GM23338 (cell line): ENCODE data around the gene C10orf90. TPM values are rescaled to one million over a fixed set of nuclear protein-coding genes. Genes with fewer than 3 reads are reported as not detected.

ENCODE experiments used
- ATAC-seq: fragments of 200-7000 bp; cut with Tn5 transposase; 3 replicates; pipeline ENCODE4 v1.9.1; 2020
- DNase-seq: peaks from one replicate; pipeline ENCODE4 v3.0.0-alpha.2; 2015; ENCODE audit warnings: low spot score
- H2AFZ ChIP-seq: fragments of 200-600 bp; sonication (generic); 2 replicates; pipeline ENCODE4 v1.8.0; 2016; ENCODE audit warnings: antibody characterized with exemption, mild to moderate bottlenecking, moderate library complexity
- H3F3A ChIP-seq: fragments of 200-600 bp; sonication (generic); replicated peaks from 2 replicates; pipeline ENCODE4 v1.8.0; 2017; ENCODE audit warnings: antibody characterized with exemption, mixed run types, low read depth
- H3K27ac ChIP-seq: fragments of 200-600 bp; sonication (generic); 2 replicates; pipeline ENCODE4 v1.6.1; 2016; ENCODE audit warnings: low read depth
- H3K27me3 ChIP-seq: fragments of 200-600 bp; sonication (generic); 2 replicates; pipeline ENCODE4 v1.8.0; 2016; ENCODE audit warnings: mild to moderate bottlenecking, mixed run types, moderate library complexity; ENCODE audit not compliant: insufficient read depth
- H3K36me3 ChIP-seq: fragments of 200-600 bp; sonication (generic); 2 replicates; pipeline ENCODE4 v1.8.0; 2016; ENCODE audit warnings: mild to moderate bottlenecking; ENCODE audit not compliant: insufficient read depth
- H3K4me1 ChIP-seq: fragments of 200-600 bp; sonication (generic); 2 replicates; pipeline ENCODE4 v1.8.0; 2016; ENCODE audit warnings: mild to moderate bottlenecking, moderate library complexity; ENCODE audit not compliant: insufficient read depth
- H3K4me2 ChIP-seq: fragments of 200-600 bp; sonication (generic); 2 replicates; pipeline ENCODE4 v1.7.1; 2017; ENCODE audit warnings: mixed run types
- H3K4me3 ChIP-seq: fragments of 200-600 bp; sonication (generic); 2 replicates; pipeline ENCODE4 v1.6.1; 2016; ENCODE audit warnings: mixed run types
- H3K79me2 ChIP-seq: fragments of 200-600 bp; sonication (generic); replicated peaks from 2 replicates; pipeline ENCODE4 v1.8.0; 2017; ENCODE audit warnings: mild to moderate bottlenecking; ENCODE audit not compliant: insufficient read depth
- H3K9me2 ChIP-seq: fragments of 200-600 bp; sonication (generic); 2 replicates; pipeline ENCODE4 v1.8.0; 2017; ENCODE audit not compliant: insufficient read depth
- H4K20me1 ChIP-seq: fragments of 200-600 bp; sonication (generic); replicated peaks from 2 replicates; pipeline ENCODE4 v1.8.0; 2017; ENCODE audit warnings: mild to moderate bottlenecking; ENCODE audit not compliant: insufficient read depth
- H3K27ac Mint-ChIP-seq: 2 replicates; pipeline ENCODE4 v1.8.0; 2020; ENCODE audit warnings: inconsistent platforms, mild to moderate bottlenecking, moderate library complexity, mixed read lengths
- H3K27me3 Mint-ChIP-seq: 3 replicates; pipeline ENCODE4 v1.8.0; 2022; ENCODE audit warnings: low read depth, mild to moderate bottlenecking, moderate library complexity, mixed read lengths, inconsistent platforms; ENCODE audit not compliant: insufficient read depth, poor library complexity
- H3K36me3 Mint-ChIP-seq: 3 replicates; pipeline ENCODE4 v1.8.0; 2021; ENCODE audit warnings: low read depth, mild to moderate bottlenecking, inconsistent platforms, moderate library complexity, mixed read lengths
- H3K4me1 Mint-ChIP-seq: 3 replicates; pipeline ENCODE4 v1.8.0; 2020; ENCODE audit warnings: mild to moderate bottlenecking, inconsistent platforms, mixed read lengths
- H3K4me3 Mint-ChIP-seq: 3 replicates; pipeline ENCODE4 v1.8.0; 2021; ENCODE audit warnings: moderate library complexity, mild to moderate bottlenecking, inconsistent platforms, mixed read lengths
- H3K9me3 Mint-ChIP-seq: 3 replicates; pipeline ENCODE4 v1.8.0; 2020; ENCODE audit warnings: moderate library complexity, mild to moderate bottlenecking, inconsistent platforms, mixed read lengths
- CREB1 ChIP-seq: fragments of 250-450 bp; sonication (Bioruptor Pico); IDR thresholded peaks from 2 replicates; pipeline ENCODE4 v1.5.0; 2020; ENCODE audit warnings: low read depth, mild to moderate bottlenecking, moderate library complexity
- CTCF ChIP-seq, 2 experiments: fragments of 200-600 bp in 1 of 2; sonication (generic) in 1 of 2; conservative IDR thresholded peaks; 2 replicates each; pipeline versions ENCODE4 v1.5.1 to v1.6.1; 2016 to 2017; ENCODE audit warnings: antibody characterized with exemption in 2 of 2, low read depth in 2 of 2, mild to moderate bottlenecking in 2 of 2, moderate library complexity in 1 of 2
- EZH2 ChIP-seq: fragments of 200-600 bp; sonication (generic); IDR thresholded peaks from one replicate; pipeline ENCODE4 v1.8.0; 2017; ENCODE audit warnings: antibody characterized with exemption, mild to moderate bottlenecking, low read depth; ENCODE audit not compliant: unreplicated experiment
- EZH2phosphoT487 ChIP-seq: fragments of 200-600 bp; sonication (generic); IDR thresholded peaks from one replicate; pipeline ENCODE4 v1.8.1; 2018; ENCODE audit warnings: antibody characterized with exemption; ENCODE audit not compliant: unreplicated experiment
- NANOG ChIP-seq: IDR thresholded peaks from 2 replicates; pipeline ENCODE4 v1.6.1; 2016; ENCODE audit warnings: antibody characterized with exemption, borderline replicate concordance
- STAT1 ChIP-seq: IDR thresholded peaks from one replicate; pipeline ENCODE4 v1.6.1; 2016; ENCODE audit warnings: antibody characterized with exemption; ENCODE audit not compliant: unreplicated experiment
- ZNF114 ChIP-seq: fragments of 250-450 bp; sonication (Bioruptor Pico); IDR thresholded peaks from 2 replicates; pipeline ENCODE4 v1.5.0; 2020; ENCODE audit warnings: mild to moderate bottlenecking, moderate library complexity
- polyA plus RNA-seq: library from polyadenylated mRNA; unstranded; fragments of >200 nt; fragmentation: Nextera tagmentation; extraction: Ambion mirVana; gene quantifications from 2 replicates; pipeline ENCODE4 v1.2.1, GENCODE V29; 2016
- total RNA-seq: library from RNA; depleted of rRNA; stranded (reverse); fragments of >200 nt; shearing (Covaris generic); gene quantifications from 2 replicates; pipeline ENCODE4 v1.2.3, GENCODE V29; 2014
- TF ChIP-seq, protein P1 (sequence below): IDR thresholded peaks from one replicate; pipeline ENCODE4 v1.6.1; 2018; ENCODE audit warnings: antibody characterized with exemption; ENCODE audit not compliant: unreplicated experiment

Gene C10orf90
- total and polyA plus RNA-seq, 2 experiments from 2014 or later, result 0.76 to 0.97 TPM

- Histone ChIP-seq H3K79me2 (no peaks in the 10 kb centered on the region), H3F3A (no peaks in the 10 kb centered on the region), H2AFZ (no peak overlapping the region), H3K27me3 (no peaks in the 10 kb centered on the region), H3K36me3 (no peaks in the 10 kb centered on the region), H3K4me1 (no peaks in the 10 kb centered on the region), H3K9me2 (peaks cover 13% of the 10 kb centered on the region; the same call in 1 of the 2 replicates), H3K4me2 (no peak overlapping the region), H3K4me3 (no peak overlapping the region), H4K20me1 (no peaks in the 10 kb centered on the region), H3K27ac (no peak overlapping the region)
- H3K27me3 Mint-ChIP-seq, result no peaks in the 10 kb centered on the region
- TF ChIP-seq EZH2phosphoT487 (no peak), CREB1 (CRISPR knock-in tag) (no peak), STAT1 (no peak), CTCF (conservative IDR thresholded peaks at IDR 0.05; ENCODE audit: low read depth in 2 of 2) (no peak), EZH2 (no peak), NANOG (no peak)
- TF ChIP-seq, protein P1, sequence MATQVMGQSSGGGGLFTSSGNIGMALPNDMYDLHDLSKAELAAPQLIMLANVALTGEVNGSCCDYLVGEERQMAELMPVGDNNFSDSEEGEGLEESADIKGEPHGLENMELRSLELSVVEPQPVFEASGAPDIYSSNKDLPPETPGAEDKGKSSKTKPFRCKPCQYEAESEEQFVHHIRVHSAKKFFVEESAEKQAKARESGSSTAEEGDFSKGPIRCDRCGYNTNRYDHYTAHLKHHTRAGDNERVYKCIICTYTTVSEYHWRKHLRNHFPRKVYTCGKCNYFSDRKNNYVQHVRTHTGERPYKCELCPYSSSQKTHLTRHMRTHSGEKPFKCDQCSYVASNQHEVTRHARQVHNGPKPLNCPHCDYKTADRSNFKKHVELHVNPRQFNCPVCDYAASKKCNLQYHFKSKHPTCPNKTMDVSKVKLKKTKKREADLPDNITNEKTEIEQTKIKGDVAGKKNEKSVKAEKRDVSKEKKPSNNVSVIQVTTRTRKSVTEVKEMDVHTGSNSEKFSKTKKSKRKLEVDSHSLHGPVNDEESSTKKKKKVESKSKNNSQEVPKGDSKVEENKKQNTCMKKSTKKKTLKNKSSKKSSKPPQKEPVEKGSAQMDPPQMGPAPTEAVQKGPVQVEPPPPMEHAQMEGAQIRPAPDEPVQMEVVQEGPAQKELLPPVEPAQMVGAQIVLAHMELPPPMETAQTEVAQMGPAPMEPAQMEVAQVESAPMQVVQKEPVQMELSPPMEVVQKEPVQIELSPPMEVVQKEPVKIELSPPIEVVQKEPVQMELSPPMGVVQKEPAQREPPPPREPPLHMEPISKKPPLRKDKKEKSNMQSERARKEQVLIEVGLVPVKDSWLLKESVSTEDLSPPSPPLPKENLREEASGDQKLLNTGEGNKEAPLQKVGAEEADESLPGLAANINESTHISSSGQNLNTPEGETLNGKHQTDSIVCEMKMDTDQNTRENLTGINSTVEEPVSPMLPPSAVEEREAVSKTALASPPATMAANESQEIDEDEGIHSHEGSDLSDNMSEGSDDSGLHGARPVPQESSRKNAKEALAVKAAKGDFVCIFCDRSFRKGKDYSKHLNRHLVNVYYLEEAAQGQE, result no peak
- no peaks in the 10 kb centered on the region for H3K36me3 Mint-ChIP-seq
- ATAC-seq (no peak), DNase-seq (no peak)
- H3K4me1 Mint-ChIP-seq, result no peaks in the 10 kb centered on the region
- no peak overlapping the region for H3K4me3 Mint-ChIP-seq
- no peaks in the 10 kb centered on the region for H3K9me3 Mint-ChIP-seq
- H3K27ac Mint-ChIP-seq, result no peak overlapping the region
Measured at GRCh38 chr10:126617208-126617607, 53.3 kb downstream of the C10orf90 start.

DNA sequence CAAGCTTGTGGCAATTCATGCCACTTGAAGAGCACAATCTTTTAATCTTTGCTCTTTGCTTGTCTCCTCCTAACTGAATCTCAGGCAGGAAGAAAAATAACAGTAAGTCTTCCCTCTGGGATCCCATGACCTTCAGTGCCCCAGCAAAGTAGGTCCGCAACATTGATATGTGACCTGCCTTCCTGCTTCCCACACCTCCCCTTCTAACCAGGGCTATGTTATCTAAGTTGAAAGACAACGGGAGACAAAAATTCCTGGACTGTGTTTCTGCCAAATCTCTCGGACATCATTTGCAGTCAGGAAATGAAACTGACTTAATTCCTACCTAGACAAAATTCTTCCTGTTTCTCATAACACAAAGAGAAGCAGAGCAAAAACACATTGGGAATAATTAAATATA is 53.8 kb downstream of the C10orf90 start:
- H3K4me1 ChIP-seq, result no peaks in the 10 kb centered on the region
- H3K4me2 ChIP-seq, result no peak overlapping the region
- no peak for TF ChIP-seq NANOG
- no peak for TF ChIP-seq ZNF114 (CRISPR knock-in tag)
- TF ChIP-seq STAT1, result no peak
- no peak for TF ChIP-seq CTCF (conservative IDR thresholded peaks at IDR 0.05; ENCODE audit: low read depth in 2 of 2)
- ATAC-seq, result no peak
- no peak overlapping the region for H3K4me3 ChIP-seq
- no peak overlapping the region for H2AFZ ChIP-seq
- H3K27ac ChIP-seq, result no peak overlapping the region
- H3K36me3 ChIP-seq, result no peaks in the 10 kb centered on the region
- no peaks in the 10 kb centered on the region for H3K27me3 ChIP-seq
- no peak for DNase-seq
- H3K79me2 ChIP-seq, result no peaks in the 10 kb centered on the region
- no peaks in the 10 kb centered on the region for H3F3A ChIP-seq
- Mint-ChIP-seq H3K27me3 (no peaks in the 10 kb centered on the region), H3K36me3 (no peaks in the 10 kb centered on the region), H3K4me3 (no peak overlapping the region), H3K9me3 (no peaks in the 10 kb centered on the region), H3K27ac (no peak overlapping the region), H3K4me1 (no peaks in the 10 kb centered on the region)
- H4K20me1 ChIP-seq, result no peaks in the 10 kb centered on the region
- H3K9me2 ChIP-seq, result peaks cover 13% of the 10 kb centered on the region; the same call in 1 of the 2 replicates
